ENCODE results near the gene CREM.

DNA sequence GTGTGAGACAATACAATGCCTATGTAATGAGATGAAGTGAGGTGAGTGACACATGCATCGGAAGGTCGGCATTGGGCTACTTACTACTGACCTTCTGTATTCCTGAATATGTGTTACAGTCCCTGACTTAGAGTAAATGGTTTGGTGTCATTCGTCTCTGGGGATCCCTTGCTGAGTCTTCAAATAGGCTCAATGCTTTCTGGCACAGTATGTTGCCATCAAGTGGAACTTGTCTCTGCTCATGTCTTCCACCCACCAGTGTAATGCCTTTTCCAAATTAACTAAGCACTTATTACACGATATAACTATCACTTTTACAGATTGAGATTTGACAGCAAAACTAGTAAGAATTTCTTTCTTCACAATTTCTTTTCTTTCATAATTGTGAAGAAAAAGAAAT lies 47.4 kb upstream of the CREM start:
- no peak for TF ChIP-seq CTCF (IDR thresholded peaks at IDR 0.05)
- TF ChIP-seq POLR2A (IDR thresholded peaks at IDR 0.05): no peak

All from lower leg skin (tissue), 3 donors.